GM21367 (cell line): ENCODE results near the gene SERPIND1.
"Not testable (repeated sequence)": the region's sequence is repeated elsewhere in the genome, so short reads cannot be mapped to it uniquely, and the experiment has no call there.

Source experiments
- ATAC-seq: cut with Tn5 transposase; IDR thresholded peaks from one replicate; pipeline ENCODE4 v1.9.1; 2021; ENCODE audit not compliant: unreplicated experiment

Gene SERPIND1

GRCh38 chr22:20811171-20811570 lies 37.3 kb downstream of the SERPIND1 start:
- no peak for ATAC-seq

GRCh38 chr22:20811971-20812660 lies 38.2 kb downstream of the SERPIND1 start:
- no peak for ATAC-seq

- no peak for ATAC-seq
Observed at GRCh38 chr22:20813056-20813455, 39.1 kb downstream of the SERPIND1 start.

GRCh38 chr22:20814221-20814808 lies 40.4 kb downstream of the SERPIND1 start:
- ATAC-seq: no peak

- ATAC-seq: no peak
Observed at GRCh38 chr22:20815477-20816050, 41.7 kb downstream of the SERPIND1 start.

- no peak for ATAC-seq
Observed at GRCh38 chr22:20816559-20816958, 42.6 kb downstream of the SERPIND1 start.

- no peak for ATAC-seq
Observed at GRCh38 chr22:20818471-20818870, 44.6 kb downstream of the SERPIND1 start.

GRCh38 chr22:20819471-20819870 lies 45.6 kb downstream of the SERPIND1 start:
- ATAC-seq: no peak

GRCh38 chr22:20821717-20822239 lies 47.9 kb downstream of the SERPIND1 start:
- not testable (repeated sequence) for ATAC-seq

- no peak for ATAC-seq
Observed at GRCh38 chr22:20822240-20822639, 48.3 kb downstream of the SERPIND1 start.

GRCh38 chr22:20823264-20823663 lies 49.4 kb downstream of the SERPIND1 start:
- no peak for ATAC-seq

- not testable (repeated sequence) for ATAC-seq
Observed at GRCh38 chr22:20825216-20825615, 51.3 kb downstream of the SERPIND1 start.

GRCh38 chr22:20825624-20826023 lies 51.7 kb downstream of the SERPIND1 start:
- no peak for ATAC-seq

- ATAC-seq: not testable (repeated sequence)
Observed at GRCh38 chr22:20826373-20827152, 52.6 kb downstream of the SERPIND1 start.

GRCh38 chr22:20829491-20830134 lies 55.7 kb downstream of the SERPIND1 start:
- ATAC-seq: no peak

GRCh38 chr22:20833225-20833665 lies 59.3 kb downstream of the SERPIND1 start:
- ATAC-seq: no peak

- no peak for ATAC-seq
Observed at GRCh38 chr22:20834206-20834605, 60.3 kb downstream of the SERPIND1 start.

- no peak for ATAC-seq
Observed at GRCh38 chr22:20834725-20835124, 60.8 kb downstream of the SERPIND1 start.
